Measurements from ENCODE around the gene GJD3.

GJD3 gene

GRCh38 chr17:40351359-40352236 is 12.9 kb downstream of the GJD3 start:
- DNase-seq (ENCODE audit: low read depth), result no peak

GRCh38 chr17:40350689-40351358 is 13.7 kb downstream of the GJD3 start:
- DNase-seq (ENCODE audit: low read depth), result no peak

- no peak for DNase-seq (ENCODE audit: low read depth)
Measured at GRCh38 chr17:40349895-40350688, 14.4 kb downstream of the GJD3 start.

- DNase-seq (ENCODE audit: low read depth), result no peak
Measured at GRCh38 chr17:40349477-40349894, 15.1 kb downstream of the GJD3 start.

GRCh38 chr17:40348562-40349476 is 15.7 kb downstream of the GJD3 start:
- DNase-seq (ENCODE audit: low read depth), result no peak

GRCh38 chr17:40348136-40348504 is 16.4 kb downstream of the GJD3 start:
- no peak for DNase-seq (ENCODE audit: low read depth)

- DNase-seq (ENCODE audit: low read depth), result no peak
Measured at GRCh38 chr17:40347319-40348135, 17.0 kb downstream of the GJD3 start.

GRCh38 chr17:40346765-40347158 is 17.8 kb downstream of the GJD3 start:
- DNase-seq (ENCODE audit: low read depth), result no peak

- no peak for DNase-seq (ENCODE audit: low read depth)
Measured at GRCh38 chr17:40345994-40346764, 18.4 kb downstream of the GJD3 start.

GRCh38 chr17:40345161-40345993 is 19.2 kb downstream of the GJD3 start:
- no peak for DNase-seq (ENCODE audit: low read depth)

- DNase-seq (ENCODE audit: low read depth), result no peak
Measured at GRCh38 chr17:40344421-40345160, 19.9 kb downstream of the GJD3 start.

GRCh38 chr17:40343219-40344119 is 21.1 kb downstream of the GJD3 start:
- no peak for DNase-seq (ENCODE audit: low read depth)

GRCh38 chr17:40342504-40343218 is 21.9 kb downstream of the GJD3 start:
- DNase-seq (ENCODE audit: low read depth), result no peak

- no peak for DNase-seq (ENCODE audit: low read depth)
Measured at GRCh38 chr17:40341808-40342503, 22.6 kb downstream of the GJD3 start.

GRCh38 chr17:40340880-40341807 is 23.4 kb downstream of the GJD3 start:
- peak; percentile 68 for DNase-seq (ENCODE audit: low read depth)
